Mammary epithelial cell (primary cell): ENCODE data around the gene FARP1.

ENCODE experiments used
- EZH2 ChIP-seq: IDR thresholded peaks from 2 replicates; pipeline ENCODE4 v1.6.1; 2012; ENCODE audit warnings: low read length, inconsistent platforms, borderline replicate concordance
- TF ChIP-seq, protein P1 (sequence below), 2 donors: IDR thresholded peaks in 1 of 2; conservative IDR thresholded peaks in 1 of 2; 2 replicates each; pipeline ENCODE4 v1.5.1; 2011 to 2012; ENCODE audit warnings: inconsistent platforms in 2 of 2, low read length in 2 of 2, mild to moderate bottlenecking in 2 of 2, control low read depth in 1 of 2, low read depth in 1 of 2; ENCODE audit not compliant: insufficient read depth in 1 of 2; ENCODE audit errors: extremely low read depth in 1 of 2

DNA sequence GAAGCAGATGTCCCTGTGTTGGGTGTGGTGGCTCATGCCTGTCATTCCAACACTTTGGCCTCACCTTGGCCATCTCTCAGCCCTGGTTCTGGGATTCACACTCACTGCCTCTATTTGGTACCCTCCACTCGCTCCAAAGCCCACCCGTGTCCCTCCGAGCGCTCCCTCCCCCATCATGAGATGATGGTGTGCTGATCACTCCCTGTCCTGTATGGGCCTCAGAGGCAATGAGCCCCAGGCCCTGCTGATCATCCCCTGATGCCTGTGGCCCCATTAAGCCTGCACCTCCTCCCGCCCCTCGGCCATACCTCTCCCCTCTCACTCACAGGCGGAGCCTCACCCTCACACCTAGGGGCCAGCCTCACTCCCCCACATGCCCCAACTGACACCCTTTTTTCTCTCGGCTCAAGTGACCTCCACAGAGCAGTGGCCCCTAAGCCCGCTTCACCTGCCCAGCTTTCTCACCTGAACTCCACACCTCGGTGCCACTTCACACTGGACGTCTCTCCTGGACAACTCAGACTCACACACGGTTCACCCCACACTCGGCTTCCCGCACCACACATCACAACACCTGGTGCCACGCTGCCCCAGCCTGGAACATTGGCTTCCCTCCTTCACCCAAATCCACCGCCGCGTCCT is 319.5 kb downstream of the FARP1 start:
- TF ChIP-seq, protein P1, sequence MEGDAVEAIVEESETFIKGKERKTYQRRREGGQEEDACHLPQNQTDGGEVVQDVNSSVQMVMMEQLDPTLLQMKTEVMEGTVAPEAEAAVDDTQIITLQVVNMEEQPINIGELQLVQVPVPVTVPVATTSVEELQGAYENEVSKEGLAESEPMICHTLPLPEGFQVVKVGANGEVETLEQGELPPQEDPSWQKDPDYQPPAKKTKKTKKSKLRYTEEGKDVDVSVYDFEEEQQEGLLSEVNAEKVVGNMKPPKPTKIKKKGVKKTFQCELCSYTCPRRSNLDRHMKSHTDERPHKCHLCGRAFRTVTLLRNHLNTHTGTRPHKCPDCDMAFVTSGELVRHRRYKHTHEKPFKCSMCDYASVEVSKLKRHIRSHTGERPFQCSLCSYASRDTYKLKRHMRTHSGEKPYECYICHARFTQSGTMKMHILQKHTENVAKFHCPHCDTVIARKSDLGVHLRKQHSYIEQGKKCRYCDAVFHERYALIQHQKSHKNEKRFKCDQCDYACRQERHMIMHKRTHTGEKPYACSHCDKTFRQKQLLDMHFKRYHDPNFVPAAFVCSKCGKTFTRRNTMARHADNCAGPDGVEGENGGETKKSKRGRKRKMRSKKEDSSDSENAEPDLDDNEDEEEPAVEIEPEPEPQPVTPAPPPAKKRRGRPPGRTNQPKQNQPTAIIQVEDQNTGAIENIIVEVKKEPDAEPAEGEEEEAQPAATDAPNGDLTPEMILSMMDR (conservative IDR thresholded peaks at IDR 0.05 in 1 of 2, IDR thresholded peaks at IDR 0.05 in 1 of 2; ENCODE audit: extremely low read depth in 1 of 2, insufficient read depth in 1 of 2, low read depth in 1 of 2, low read length in 2 of 2) = no peak
- no peak for TF ChIP-seq EZH2
